Mesodermal cell (in vitro differentiated cells): ENCODE results near the gene EXOC8.
"Not testable (repeated sequence)": the region's sequence is repeated elsewhere in the genome, so short reads cannot be mapped to it uniquely, and the experiment has no call there.

Experiments used
- H3K27ac ChIP-seq: 2 replicates; pipeline ENCODE4 v1.7.0; 2013; ENCODE audit warnings: mild to moderate bottlenecking, low read depth, low read length, moderate library complexity; ENCODE audit not compliant: severe bottlenecking
- H3K36me3 ChIP-seq: 2 replicates; pipeline ENCODE4 v1.7.1; 2013; ENCODE audit warnings: mild to moderate bottlenecking, low read length, moderate library complexity; ENCODE audit not compliant: control insufficient read depth, insufficient read depth
- H3K4me1 ChIP-seq: one replicate; pipeline ENCODE4 v1.7.1; 2013; ENCODE audit warnings: mild to moderate bottlenecking, low read length; ENCODE audit not compliant: insufficient read depth, control insufficient read depth, poor library complexity, severe bottlenecking
- H3K4me3 ChIP-seq: 2 replicates; pipeline ENCODE4 v1.7.0; 2013; ENCODE audit warnings: low read length, control low read depth, mild to moderate bottlenecking; ENCODE audit not compliant: insufficient read depth, poor library complexity, severe bottlenecking; ENCODE audit errors: extremely low read depth
- H3K9me3 ChIP-seq: 2 replicates; pipeline ENCODE4 v1.7.1; 2013; ENCODE audit warnings: mild to moderate bottlenecking, low read length, moderate library complexity; ENCODE audit not compliant: control insufficient read depth
- WGBS, 2 experiments: methylation state at CpG; one replicate each; pipeline ENCODE4 v1.1.5; 2013; ENCODE audit warnings: missing lambda C conversion rate in 2 of 2; ENCODE audit not compliant: insufficient coverage in 2 of 2; 5-methylcytosine and 5-hydroxymethylcytosine counted together

EXOC8 gene

GRCh38 chr1:231353086-231353485 is 15.4 kb upstream of the EXOC8 start:
- WGBS, 2 experiments = 93% methylated on average over 2 of the region's 2 CpGs; no CpG with 5 or more reads in 1 of the 2 experiments
- H3K9me3 ChIP-seq = no peaks in the 10 kb centered on the region
- H3K27ac ChIP-seq = no peak overlapping the region
- no peak overlapping the region for H3K4me3 ChIP-seq
- no peaks in the 10 kb centered on the region for H3K4me1 ChIP-seq
- peaks cover 43% of the 10 kb centered on the region for H3K36me3 ChIP-seq

DNA sequence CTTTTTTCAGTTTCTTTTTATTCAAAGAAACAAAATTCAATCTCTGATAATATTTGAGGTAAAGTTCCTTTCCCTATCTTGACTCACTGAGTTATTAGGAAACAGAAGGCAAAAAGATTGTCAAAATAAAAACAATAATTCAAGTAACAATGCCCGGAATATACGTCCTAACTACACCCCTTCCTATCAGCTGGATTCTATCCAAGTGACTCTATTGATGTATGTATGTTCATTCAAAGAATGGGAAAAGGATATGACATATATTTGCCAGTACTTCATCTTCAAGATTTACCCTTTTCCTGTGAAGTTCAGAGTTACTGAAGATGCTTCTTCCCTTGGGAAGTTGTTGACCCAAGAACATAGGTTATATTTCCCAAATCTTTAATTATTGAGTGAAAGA is 14.2 kb upstream of the EXOC8 start:
- H3K27ac ChIP-seq = no peak overlapping the region
- peaks cover 55% of the 10 kb centered on the region for H3K36me3 ChIP-seq
- H3K4me3 ChIP-seq = no peak overlapping the region
- no peaks in the 10 kb centered on the region for H3K4me1 ChIP-seq
- no peaks in the 10 kb centered on the region for H3K9me3 ChIP-seq
- WGBS, 2 experiments = no CpG with 5 or more reads among the region's 2 CpGs

GRCh38 chr1:231348856-231349255 is 11.2 kb upstream of the EXOC8 start:
- not testable (repeated sequence) for H3K9me3 ChIP-seq, H3K4me3 ChIP-seq, H3K4me1 ChIP-seq, H3K27ac ChIP-seq
- 80% methylated on average over 1 of the region's 1 CpG; no CpG with 5 or more reads in 1 of the 2 experiments for WGBS, 2 experiments
- H3K36me3 ChIP-seq = peaks cover 68% of the 10 kb centered on the region

- peaks cover 71% of the 10 kb centered on the region for H3K36me3 ChIP-seq
- H3K27ac ChIP-seq = no peak overlapping the region
- WGBS, 2 experiments = 100% methylated on average over 3 of the region's 4 CpGs
These were observed 10.8 kb upstream of the EXOC8 start for GRCh38 chr1:231348442-231348841.

DNA sequence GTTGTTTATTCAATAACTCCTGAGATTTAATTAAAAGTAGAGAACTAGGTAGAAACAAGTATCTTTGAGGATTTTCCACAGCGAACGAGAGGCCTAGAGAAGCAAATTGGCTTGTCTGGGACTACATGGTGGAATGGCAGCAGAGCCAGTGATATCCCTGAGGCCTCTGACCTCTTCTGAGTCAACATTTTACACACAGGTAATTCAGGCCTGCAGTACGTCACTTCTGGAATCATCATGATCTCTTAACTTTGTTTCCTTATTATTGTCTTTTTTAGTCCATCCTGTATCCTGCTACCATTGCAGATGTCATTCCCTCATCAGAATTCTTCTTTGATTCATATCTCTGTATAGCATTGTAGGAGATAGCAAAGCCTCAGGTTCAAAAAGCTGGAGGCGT is 10.3 kb upstream of the EXOC8 start:
- no peak overlapping the region for H3K4me3 ChIP-seq
- WGBS, 2 experiments = 100% methylated on average over 1 to 3 of the region's 4 CpGs
- H3K27ac ChIP-seq = no peak overlapping the region
- no peaks in the 10 kb centered on the region for H3K9me3 ChIP-seq
- H3K36me3 ChIP-seq = peaks cover 73% of the 10 kb centered on the region
- no peaks in the 10 kb centered on the region for H3K4me1 ChIP-seq

More at GRCh38 chr1:231348442-231348841, 10.8 kb upstream of the EXOC8 start:
- no peaks in the 10 kb centered on the region for H3K9me3 ChIP-seq
- H3K4me1 ChIP-seq = no peaks in the 10 kb centered on the region
- H3K4me3 ChIP-seq = no peak overlapping the region

DNA sequence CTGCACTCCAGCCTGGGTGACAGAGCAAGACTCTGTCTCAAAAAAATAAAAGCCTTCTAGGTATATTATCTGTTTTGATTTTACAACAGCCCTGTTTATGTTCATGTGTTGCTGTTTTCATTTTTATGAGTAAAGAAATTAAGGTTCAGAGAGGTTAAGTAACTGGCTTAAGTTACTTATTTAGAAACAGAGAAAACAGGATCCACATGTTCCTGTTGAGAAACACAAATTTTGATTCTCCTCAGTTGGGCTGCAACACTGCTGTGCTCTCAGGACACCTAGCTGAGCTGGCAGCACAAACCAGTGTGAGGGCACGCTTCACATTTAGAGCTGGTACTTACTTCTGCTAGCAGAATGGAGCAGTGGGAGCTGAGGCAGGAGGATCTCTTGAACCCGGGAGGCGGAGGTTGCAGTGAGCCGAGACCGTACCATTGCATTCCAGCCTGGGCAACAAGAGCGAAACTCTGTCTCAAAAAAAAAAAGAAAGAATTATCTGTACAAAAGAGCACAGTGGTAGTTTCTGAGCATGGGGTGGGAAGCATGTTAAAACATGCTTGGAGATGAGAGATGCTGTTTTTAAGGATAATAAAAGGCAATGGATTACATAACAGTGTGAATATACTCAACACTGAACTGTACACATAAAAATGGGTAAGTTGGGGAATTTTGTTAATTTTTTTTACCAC is 2.8 kb upstream of the EXOC8 start:
- Histone ChIP-seq H3K27ac (no peak overlapping the region), H3K9me3 (no peaks in the 10 kb centered on the region), H3K4me3 (no peak overlapping the region), H3K36me3 (peaks cover 47% of the 10 kb centered on the region), H3K4me1 (peaks cover 3% of the 10 kb centered on the region)
- 97 to 100% methylated on average over 3 to 4 of the region's 6 CpGs for WGBS, 2 experiments

GRCh38 chr1:231338270-231339128 is 847 bp upstream of the EXOC8 start, which contains the start of gene SPRTN:
SPRTN (plus strand) TSS chr1:231338293; CDS start chr1:231338384, 91 bp downstream.
- Histone ChIP-seq H3K27ac (peak within 1 kb of the TSS; percentile 97), H3K4me1 (peaks cover 4% of the 10 kb centered on the region), H3K4me3 (peak within 1 kb of the TSS; percentile 94), H3K36me3 (peaks cover 44% of the 10 kb centered on the region), H3K9me3 (no peaks in the 10 kb centered on the region)
- WGBS, 2 experiments = 0% methylated on average over 30 to 32 of the region's 43 CpGs

DNA sequence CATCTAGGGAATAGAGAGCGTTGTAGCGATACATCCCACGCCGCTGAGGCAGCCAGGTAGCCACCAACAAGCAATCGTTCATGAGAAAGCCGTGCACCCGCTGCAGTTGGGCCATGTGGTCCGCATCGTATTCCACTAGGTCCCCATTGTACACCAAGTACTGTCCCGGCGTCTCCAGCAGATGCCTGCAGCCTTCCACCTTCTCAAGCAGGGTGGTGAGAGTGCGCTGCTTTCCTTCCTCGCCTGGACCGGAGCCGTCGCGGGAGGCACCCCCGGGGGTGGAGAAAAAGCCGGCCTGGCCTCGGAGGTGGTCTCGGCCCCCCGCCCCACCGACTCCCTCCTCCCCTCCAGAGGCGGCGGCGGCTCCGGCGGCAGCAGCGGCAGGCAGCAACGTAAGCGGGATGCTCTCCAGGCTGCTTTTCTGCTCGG is 595 bp downstream of the EXOC8 start:
- WGBS, 2 experiments = 2% methylated on average over 29 to 31 of the region's 32 CpGs
- Histone ChIP-seq H3K9me3 (no peaks in the 10 kb centered on the region), H3K27ac (peak overlapping the region; percentile 97), H3K4me1 (peaks cover 4% of the 10 kb centered on the region), H3K4me3 (peak overlapping the region; percentile 94), H3K36me3 (peaks cover 30% of the 10 kb centered on the region)

- H3K27ac ChIP-seq = no peak overlapping the region
These were observed 1.7 kb downstream of the EXOC8 start for GRCh38 chr1:231335663-231336602.

DNA sequence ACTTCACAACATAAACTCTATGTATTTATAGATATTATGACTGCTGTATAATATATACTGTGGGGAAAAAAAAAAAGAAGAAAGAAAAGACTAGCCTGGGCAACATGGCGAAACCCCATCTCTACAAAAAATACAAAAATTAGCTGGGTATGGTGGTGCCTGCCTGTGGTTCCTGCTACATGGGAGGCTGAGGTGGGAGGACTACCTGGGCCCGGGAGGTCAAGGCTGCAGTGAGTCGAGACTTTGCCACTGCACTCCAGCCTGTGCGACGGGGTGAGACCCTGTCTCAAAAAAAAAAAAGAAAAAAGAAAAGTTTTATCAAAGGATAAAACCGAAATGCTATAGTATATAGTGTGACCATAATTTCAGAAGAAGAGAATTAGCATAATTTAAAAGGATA is 2.7 kb downstream of the EXOC8 start:
- 93 to 100% methylated on average over 2 of the region's 6 CpGs for WGBS, 2 experiments
- Histone ChIP-seq H3K9me3 (no peaks in the 10 kb centered on the region), H3K4me3 (peak overlapping the region; percentile 94), H3K27ac (no peak overlapping the region), H3K36me3 (peaks cover 22% of the 10 kb centered on the region), H3K4me1 (peaks cover 4% of the 10 kb centered on the region)

More at GRCh38 chr1:231335663-231336602, 1.7 kb downstream of the EXOC8 start:
- Histone ChIP-seq H3K36me3 (peaks cover 30% of the 10 kb centered on the region), H3K4me1 (peaks cover 4% of the 10 kb centered on the region), H3K9me3 (no peaks in the 10 kb centered on the region), H3K4me3 (peak overlapping the region; percentile 94)
- WGBS, 2 experiments = 75 to 83% methylated on average over 19 to 20 of the region's 21 CpGs
